Tibial artery (tissue), 4 donors: ENCODE measurements around the gene DISC1.
"Not testable (repeated sequence)": the region's sequence is repeated elsewhere in the genome, so short reads cannot be mapped to it uniquely, and the experiment has no call there.

Source experiments
- DNase-seq, 2 donors: peaks; one replicate each; pipeline ENCODE4 v3.0.0-alpha.2; 2019
- H3K27ac ChIP-seq, 2 donors: fragments of 200-600 bp; sonication (generic) in 1 of 2; 1 replicate in 1 of 2; 2 replicates in 1 of 2; pipeline ENCODE4 v1.5.1; 2018 to 2019; ENCODE audit warnings: mild to moderate bottlenecking in 1 of 2
- H3K27me3 ChIP-seq, 2 donors: fragments of 200-600 bp; sonication (generic) in 1 of 2; one replicate each; pipeline versions ENCODE4 v1.5.1 to v1.6.0; 2016 to 2019
- H3K36me3 ChIP-seq, 3 donors: fragments of 200-600 bp; sonication (generic) in 2 of 3; one replicate each; pipeline ENCODE4 v1.5.1; 2016 to 2019; ENCODE audit warnings: mild to moderate bottlenecking in 2 of 3
- H3K4me1 ChIP-seq, 4 donors: fragments of 200-600 bp; sonication (generic) in 2 of 4; 1 replicate in 3 of 4; 2 replicates in 1 of 4; pipeline ENCODE4 v1.5.1; 2016 to 2019
- H3K4me3 ChIP-seq, 2 donors: fragments of 200-600 bp; sonication (generic) in 1 of 2; 1 replicate in 1 of 2; 2 replicates in 1 of 2; pipeline ENCODE4 v1.5.1; 2018 to 2019; ENCODE audit warnings: mild to moderate bottlenecking in 2 of 2
- H3K9me3 ChIP-seq, 3 donors: fragments of 200-600 bp; sonication (generic) in 1 of 3; one replicate each; pipeline ENCODE4 v1.5.1; 2016 to 2019
- intact Hi-C: fragments of 100-400 bp; cut with DNase I; formaldehyde crosslinking; loops from one replicate; pipeline ENCODE4 v1.15.0; 2023; ENCODE audit warnings: low total_unique reads
- TF ChIP-seq, protein P1 (sequence below), 2 experiments: fragments of 200-600 bp in 1 of 2; fragments of 450-650 bp in 1 of 2; IDR thresholded peaks; one replicate each; pipeline ENCODE4 v1.5.1; 2017 to 2019; ENCODE audit warnings: antibody characterized with exemption in 2 of 2, mild to moderate bottlenecking in 1 of 2, moderate library complexity in 1 of 2

The DISC1 gene

DNA sequence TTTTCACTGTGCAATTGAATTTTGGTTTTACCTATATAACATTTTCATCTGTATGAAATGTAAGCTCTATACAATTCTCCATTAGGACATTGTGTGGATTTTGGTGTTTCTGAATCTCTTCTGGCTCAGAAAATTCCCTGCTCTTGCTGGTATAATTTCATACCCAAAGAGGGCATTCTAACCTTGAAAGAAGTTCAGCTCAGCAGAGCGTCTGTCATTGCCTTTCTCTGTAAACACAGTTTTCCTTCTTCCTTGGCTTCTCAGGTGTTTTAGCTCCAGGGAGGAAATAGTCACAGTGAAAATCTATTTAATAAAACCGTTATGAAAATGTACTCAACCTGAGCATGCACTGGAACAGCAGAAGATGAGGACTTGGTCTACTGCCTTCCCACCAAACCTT lies 16.0 kb downstream of the DISC1 start:
- TF ChIP-seq, protein P1, sequence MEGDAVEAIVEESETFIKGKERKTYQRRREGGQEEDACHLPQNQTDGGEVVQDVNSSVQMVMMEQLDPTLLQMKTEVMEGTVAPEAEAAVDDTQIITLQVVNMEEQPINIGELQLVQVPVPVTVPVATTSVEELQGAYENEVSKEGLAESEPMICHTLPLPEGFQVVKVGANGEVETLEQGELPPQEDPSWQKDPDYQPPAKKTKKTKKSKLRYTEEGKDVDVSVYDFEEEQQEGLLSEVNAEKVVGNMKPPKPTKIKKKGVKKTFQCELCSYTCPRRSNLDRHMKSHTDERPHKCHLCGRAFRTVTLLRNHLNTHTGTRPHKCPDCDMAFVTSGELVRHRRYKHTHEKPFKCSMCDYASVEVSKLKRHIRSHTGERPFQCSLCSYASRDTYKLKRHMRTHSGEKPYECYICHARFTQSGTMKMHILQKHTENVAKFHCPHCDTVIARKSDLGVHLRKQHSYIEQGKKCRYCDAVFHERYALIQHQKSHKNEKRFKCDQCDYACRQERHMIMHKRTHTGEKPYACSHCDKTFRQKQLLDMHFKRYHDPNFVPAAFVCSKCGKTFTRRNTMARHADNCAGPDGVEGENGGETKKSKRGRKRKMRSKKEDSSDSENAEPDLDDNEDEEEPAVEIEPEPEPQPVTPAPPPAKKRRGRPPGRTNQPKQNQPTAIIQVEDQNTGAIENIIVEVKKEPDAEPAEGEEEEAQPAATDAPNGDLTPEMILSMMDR (IDR thresholded peaks at IDR 0.05): no peak
- no peak overlapping the region for H3K4me3 ChIP-seq
- H3K4me1 ChIP-seq: peaks cover 0 to 12% (median 0%) of the 10 kb centered on the region in 4 donors
- DNase-seq: no peak
- no peaks in the 10 kb centered on the region for H3K36me3 ChIP-seq
- intact Hi-C loops: no loop called here
- H3K27ac ChIP-seq: no peak overlapping the region
- no peaks in the 10 kb centered on the region for H3K27me3 ChIP-seq
- peaks cover 0 to 4% (median 0%) of the 10 kb centered on the region in 3 donors for H3K9me3 ChIP-seq

DNA sequence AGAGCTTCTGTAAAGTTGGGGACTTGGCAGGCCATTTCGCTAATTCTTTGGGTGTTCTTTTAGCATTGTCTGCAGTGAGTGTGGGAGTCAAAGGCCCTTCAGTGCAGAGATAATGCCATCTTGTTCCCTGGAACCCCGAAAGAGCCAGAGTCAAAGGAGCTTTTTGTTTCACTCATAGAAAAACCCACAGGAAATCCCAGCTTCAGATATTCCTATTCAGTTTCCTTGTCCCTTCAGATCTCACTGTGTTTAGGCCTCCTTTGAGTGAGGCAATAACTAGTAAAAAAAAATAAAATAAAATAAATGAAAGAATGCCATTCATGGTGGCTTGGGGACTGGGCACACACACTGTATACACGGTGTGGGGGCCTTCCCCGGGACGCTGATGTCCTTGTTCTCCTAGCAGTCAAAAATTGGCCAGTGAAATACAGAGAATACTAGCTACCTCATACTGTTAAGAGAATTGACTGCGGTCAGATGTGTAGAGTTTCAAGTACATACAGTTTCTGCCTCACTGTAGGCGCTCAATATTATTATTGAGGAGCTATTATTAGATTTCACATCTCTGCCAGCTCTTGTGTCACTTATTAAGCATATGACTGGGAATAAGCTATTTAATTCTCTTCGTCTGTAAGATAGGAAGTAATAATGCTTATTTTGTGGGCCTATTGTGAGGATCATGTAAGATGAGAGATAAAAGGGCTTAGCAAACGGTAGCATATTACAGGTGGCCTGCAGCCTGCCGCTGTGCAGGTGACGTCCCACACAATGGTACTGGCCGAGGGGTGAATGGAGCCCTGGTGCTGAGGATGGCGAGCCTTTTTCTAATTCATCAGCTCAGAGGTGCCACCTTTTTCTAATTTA lies 16.7 kb downstream of the DISC1 start:
- Histone ChIP-seq H3K27me3 (no peaks in the 10 kb centered on the region), H3K4me3 (no peak overlapping the region), H3K4me1 (peaks cover 0 to 12% (median 0%) of the 10 kb centered on the region in 4 donors), H3K27ac (no peak overlapping the region), H3K9me3 (peaks cover 0 to 4% (median 0%) of the 10 kb centered on the region in 3 donors), H3K36me3 (no peaks in the 10 kb centered on the region)
- intact Hi-C loops: no loop called here
- TF ChIP-seq, protein P1 (IDR thresholded peaks at IDR 0.05): no peak
- DNase-seq: no peak

DNA sequence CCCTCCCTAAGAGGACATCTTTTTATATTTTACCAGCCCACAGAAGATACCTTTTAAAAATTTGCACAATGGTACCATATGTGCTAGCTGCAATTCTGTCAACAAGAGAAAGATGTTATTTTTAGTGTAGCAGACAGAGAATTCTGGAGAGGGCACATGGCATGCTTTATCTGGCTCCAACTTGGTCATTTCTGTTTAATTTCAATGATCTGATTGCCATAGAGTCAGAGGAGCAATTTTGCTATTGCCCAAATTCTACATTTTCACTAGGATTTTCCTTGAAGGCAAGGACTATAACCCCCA lies 17.3 kb downstream of the DISC1 start:
- Histone ChIP-seq H3K27ac (no peak overlapping the region), H3K9me3 (peaks cover 0 to 4% (median 0%) of the 10 kb centered on the region in 3 donors), H3K4me3 (no peak overlapping the region), H3K27me3 (no peaks in the 10 kb centered on the region), H3K36me3 (no peaks in the 10 kb centered on the region), H3K4me1 (peaks cover 0 to 12% (median 0%) of the 10 kb centered on the region in 4 donors)
- intact Hi-C loops: no loop called here
- TF ChIP-seq, protein P1 (IDR thresholded peaks at IDR 0.05): no peak
- DNase-seq: no peak

- H3K27ac ChIP-seq, H3K9me3 ChIP-seq, intact Hi-C loops, H3K27me3 ChIP-seq, H3K4me3 ChIP-seq, DNase-seq, H3K36me3 ChIP-seq: not testable (repeated sequence)
- H3K4me1 ChIP-seq: peaks cover 0 to 12% (median 0%) of the 10 kb centered on the region in 4 donors
These were observed 19.0 kb downstream of the DISC1 start for GRCh38 chr1:231645634-231646033.

DNA sequence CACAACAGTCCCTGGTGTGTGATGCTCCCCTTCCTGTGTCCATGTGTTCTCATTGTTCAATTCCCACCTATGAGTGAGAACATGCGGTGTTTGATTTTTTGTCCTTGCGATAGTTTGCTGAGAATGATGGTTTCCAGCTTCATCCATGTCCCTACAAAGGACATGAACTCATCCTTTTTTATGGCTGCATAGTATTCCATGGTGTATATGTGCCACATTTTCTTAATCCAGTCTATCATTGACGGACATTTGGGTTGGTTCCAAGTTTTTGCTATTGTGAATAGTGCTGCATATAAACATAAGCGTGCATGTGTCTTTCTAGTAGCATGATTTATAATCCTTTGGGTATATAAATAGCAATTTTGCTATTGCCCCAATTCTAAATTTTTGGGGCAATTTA lies 19.6 kb downstream of the DISC1 start:
- peaks cover 0 to 12% (median 0%) of the 10 kb centered on the region in 4 donors for H3K4me1 ChIP-seq
- H3K9me3 ChIP-seq, H3K4me3 ChIP-seq, H3K27me3 ChIP-seq, H3K27ac ChIP-seq, DNase-seq, H3K36me3 ChIP-seq, intact Hi-C loops: not testable (repeated sequence)

- H3K4me1 ChIP-seq, H3K27ac ChIP-seq, intact Hi-C loops, H3K27me3 ChIP-seq, H3K9me3 ChIP-seq, DNase-seq, H3K4me3 ChIP-seq, H3K36me3 ChIP-seq: not testable (repeated sequence)
These were observed 25.2 kb downstream of the DISC1 start for GRCh38 chr1:231651621-231652260.

GRCh38 chr1:231653632-231654031 lies 27.0 kb downstream of the DISC1 start:
- Histone ChIP-seq H3K4me1 (no peaks in the 10 kb centered on the region), H3K4me3 (no peak overlapping the region), H3K9me3 (no peaks in the 10 kb centered on the region), H3K36me3 (no peaks in the 10 kb centered on the region), H3K27ac (no peak overlapping the region), H3K27me3 (no peaks in the 10 kb centered on the region)
- DNase-seq: no peak
- intact Hi-C loops: no loop called here
- TF ChIP-seq, protein P1 (IDR thresholded peaks at IDR 0.05): no peak
